Measurements from ENCODE around the gene SYNE3. TPM values are rescaled to one million over a fixed set of nuclear protein-coding genes. Genes with fewer than 3 reads are reported as not detected.

SYNE3 gene
- total RNA-seq, 1 donor from 2014 or later = 2.5 TPM

- H3K9me3 ChIP-seq (ENCODE audit: insufficient read depth, low read depth, low read length) = no peaks in the 10 kb centered on the region
- no peaks in the 10 kb centered on the region for H3K4me1 Mint-ChIP-seq (ENCODE audit: low read depth, unreplicated experiment)
- no peaks in the 10 kb centered on the region for H3K27me3 ChIP-seq (ENCODE audit: insufficient read depth, low read length)
- H3K27ac ChIP-seq (ENCODE audit: low read depth, low read length) = no peak overlapping the region
- no peaks in the 10 kb centered on the region for H4K20me1 ChIP-seq (ENCODE audit: insufficient read depth, low read length)
- H3K9ac ChIP-seq (ENCODE audit: low read length) = no peak overlapping the region
- H3K36me3 Mint-ChIP-seq (ENCODE audit: low read depth, unreplicated experiment) = peaks cover under 1% of the 10 kb centered on the region
- H3K79me2 ChIP-seq (ENCODE audit: insufficient read depth, low read length) = no peaks in the 10 kb centered on the region
- no peak overlapping the region for H3K4me3 Mint-ChIP-seq (ENCODE audit: unreplicated experiment)
- H3K9me3 Mint-ChIP-seq (ENCODE audit: unreplicated experiment) = no peaks in the 10 kb centered on the region
- H3K27me3 Mint-ChIP-seq (ENCODE audit: low read depth, unreplicated experiment) = peaks cover 16% of the 10 kb centered on the region
- H2AFZ ChIP-seq (ENCODE audit: low read depth, low read length) = no peak overlapping the region
- no peaks in the 10 kb centered on the region for H3K36me3 ChIP-seq (ENCODE audit: insufficient read depth, low read length)
- no peaks in the 10 kb centered on the region for H3K4me1 ChIP-seq (ENCODE audit: insufficient read depth, low read length)
- TF ChIP-seq EZH2 (IDR thresholded peaks at IDR 0.05; ENCODE audit: insufficient read depth, low read length) (no peak), CTCF (IDR thresholded peaks at IDR 0.05; ENCODE audit: insufficient read depth, low read depth, low read length) (no peak)
- FAIRE-seq (no peak), DNase-seq (ENCODE audit: low read depth) (no peak)
- no peak overlapping the region for H3K4me2 ChIP-seq (ENCODE audit: low read length)
- H3K27ac Mint-ChIP-seq (ENCODE audit: unreplicated experiment) = no peak overlapping the region
- no peak overlapping the region for H3K4me3 ChIP-seq (ENCODE audit: insufficient read depth, low read depth, low read length)
Measured at GRCh38 chr14:95557832-95558231, 41.4 kb upstream of the SYNE3 start.

- Mint-ChIP-seq H3K36me3 (ENCODE audit: low read depth, unreplicated experiment) (peaks cover 3% of the 10 kb centered on the region), H3K4me3 (ENCODE audit: unreplicated experiment) (no peak overlapping the region), H3K27me3 (ENCODE audit: low read depth, unreplicated experiment) (peaks cover 12% of the 10 kb centered on the region), H3K27ac (ENCODE audit: unreplicated experiment) (no peak overlapping the region), H3K4me1 (ENCODE audit: low read depth, unreplicated experiment) (no peaks in the 10 kb centered on the region), H3K9me3 (ENCODE audit: unreplicated experiment) (no peaks in the 10 kb centered on the region)
- no peaks in the 10 kb centered on the region for H4K20me1 ChIP-seq (ENCODE audit: insufficient read depth, low read length)
- no peaks in the 10 kb centered on the region for H3K79me2 ChIP-seq (ENCODE audit: insufficient read depth, low read length)
- TF ChIP-seq EZH2 (IDR thresholded peaks at IDR 0.05; ENCODE audit: insufficient read depth, low read length) (no peak), CTCF (IDR thresholded peaks at IDR 0.05; ENCODE audit: insufficient read depth, low read depth, low read length) (no peak)
- H3K27ac ChIP-seq (ENCODE audit: low read depth, low read length) = no peak overlapping the region
- no peak overlapping the region for H3K4me2 ChIP-seq (ENCODE audit: low read length)
- no peaks in the 10 kb centered on the region for H3K4me1 ChIP-seq (ENCODE audit: insufficient read depth, low read length)
- no peak overlapping the region for H3K4me3 ChIP-seq (ENCODE audit: insufficient read depth, low read depth, low read length)
- H3K36me3 ChIP-seq (ENCODE audit: insufficient read depth, low read length) = no peaks in the 10 kb centered on the region
- H3K9ac ChIP-seq (ENCODE audit: low read length) = no peak overlapping the region
- no peak overlapping the region for H2AFZ ChIP-seq (ENCODE audit: low read depth, low read length)
- H3K9me3 ChIP-seq (ENCODE audit: insufficient read depth, low read depth, low read length) = no peaks in the 10 kb centered on the region
- DNase-seq (ENCODE audit: low read depth) = no peak
- no peak for FAIRE-seq
- no peaks in the 10 kb centered on the region for H3K27me3 ChIP-seq (ENCODE audit: insufficient read depth, low read length)
Measured at GRCh38 chr14:95557291-95557690, 40.8 kb upstream of the SYNE3 start.

GRCh38 chr14:95555053-95555452, 38.6 kb upstream of the SYNE3 start:
- Histone ChIP-seq H3K27ac (ENCODE audit: low read depth, low read length) (no peak overlapping the region), H3K27me3 (ENCODE audit: insufficient read depth, low read length) (no peaks in the 10 kb centered on the region), H3K36me3 (ENCODE audit: insufficient read depth, low read length) (no peaks in the 10 kb centered on the region), H3K9me3 (ENCODE audit: insufficient read depth, low read depth, low read length) (no peaks in the 10 kb centered on the region), H3K4me3 (ENCODE audit: insufficient read depth, low read depth, low read length) (no peak overlapping the region), H3K79me2 (ENCODE audit: insufficient read depth, low read length) (no peaks in the 10 kb centered on the region), H3K4me2 (ENCODE audit: low read length) (no peak overlapping the region), H3K9ac (ENCODE audit: low read length) (no peak overlapping the region), H3K4me1 (ENCODE audit: insufficient read depth, low read length) (no peaks in the 10 kb centered on the region), H2AFZ (ENCODE audit: low read depth, low read length) (no peak overlapping the region), H4K20me1 (ENCODE audit: insufficient read depth, low read length) (no peaks in the 10 kb centered on the region)
- Mint-ChIP-seq H3K27me3 (ENCODE audit: low read depth, unreplicated experiment) (peaks cover 2% of the 10 kb centered on the region), H3K27ac (ENCODE audit: unreplicated experiment) (no peak overlapping the region), H3K9me3 (ENCODE audit: unreplicated experiment) (peaks cover 4% of the 10 kb centered on the region), H3K4me3 (ENCODE audit: unreplicated experiment) (no peak overlapping the region), H3K4me1 (ENCODE audit: low read depth, unreplicated experiment) (no peaks in the 10 kb centered on the region), H3K36me3 (ENCODE audit: low read depth, unreplicated experiment) (peaks cover 3% of the 10 kb centered on the region)
- FAIRE-seq = no peak
- TF ChIP-seq EZH2 (IDR thresholded peaks at IDR 0.05; ENCODE audit: insufficient read depth, low read length) (no peak), CTCF (IDR thresholded peaks at IDR 0.05; ENCODE audit: insufficient read depth, low read depth, low read length) (no peak)
- DNase-seq (ENCODE audit: low read depth) = no peak

Measured in astrocyte (in vitro differentiated cells and primary cell).